Raji (cell line): Measurements from ENCODE around the gene KCNK10.

ENCODE experiments used
- POLR2A ChIP-seq: IDR thresholded peaks from 2 replicates; pipeline ENCODE4 v1.6.1; 2011; ENCODE audit warnings: low read depth, low read length, control low read depth; ENCODE audit not compliant: insufficient read depth

KCNK10 gene

GRCh38 chr14:88325883-88326282 lies 2.8 kb upstream of the KCNK10 start:
- TF ChIP-seq POLR2A = no peak

GRCh38 chr14:88324930-88325329 lies 1.9 kb upstream of the KCNK10 start:
- no peak for TF ChIP-seq POLR2A

- TF ChIP-seq POLR2A = no peak
These were observed 1.4 kb upstream of the KCNK10 start for GRCh38 chr14:88324491-88324890.

GRCh38 chr14:88323523-88324199 lies 592 bp upstream of the KCNK10 start:
- no peak for TF ChIP-seq POLR2A

GRCh38 chr14:88322504-88323085 lies 474 bp downstream of the KCNK10 start:
- TF ChIP-seq POLR2A = no peak

- TF ChIP-seq POLR2A = no peak
These were observed 1.2 kb downstream of the KCNK10 start for GRCh38 chr14:88321692-88322503.

GRCh38 chr14:88318406-88318805 lies 4.7 kb downstream of the KCNK10 start:
- TF ChIP-seq POLR2A = no peak

- no peak for TF ChIP-seq POLR2A
These were observed 6.5 kb downstream of the KCNK10 start for GRCh38 chr14:88316521-88316920.

- TF ChIP-seq POLR2A = no peak
These were observed 10.8 kb downstream of the KCNK10 start for GRCh38 chr14:88312257-88312656.

GRCh38 chr14:88311780-88312179 lies 11.3 kb downstream of the KCNK10 start:
- no peak for TF ChIP-seq POLR2A

GRCh38 chr14:88310449-88310848 lies 12.6 kb downstream of the KCNK10 start:
- no peak for TF ChIP-seq POLR2A

- TF ChIP-seq POLR2A = no peak
These were observed 13.0 kb downstream of the KCNK10 start for GRCh38 chr14:88310021-88310420.

GRCh38 chr14:88305528-88306322 lies 17.3 kb downstream of the KCNK10 start:
- no peak for TF ChIP-seq POLR2A

- TF ChIP-seq POLR2A = no peak
These were observed 20.0 kb downstream of the KCNK10 start for GRCh38 chr14:88303041-88303440.

- no peak for TF ChIP-seq POLR2A
These were observed 21.7 kb downstream of the KCNK10 start for GRCh38 chr14:88301381-88301780.
